Measurements from ENCODE around the gene SIK3. TPM values are rescaled to one million over a fixed set of nuclear protein-coding genes. Genes with fewer than 3 reads are reported as not detected.
"Not testable (repeated sequence)": the region's sequence is repeated elsewhere in the genome, so short reads cannot be mapped to it uniquely, and the experiment has no call there.

Gene SIK3
- total and polyA plus RNA-seq, 4 donors, result 6.4 to 64.2 (median 39.0) TPM

DNA sequence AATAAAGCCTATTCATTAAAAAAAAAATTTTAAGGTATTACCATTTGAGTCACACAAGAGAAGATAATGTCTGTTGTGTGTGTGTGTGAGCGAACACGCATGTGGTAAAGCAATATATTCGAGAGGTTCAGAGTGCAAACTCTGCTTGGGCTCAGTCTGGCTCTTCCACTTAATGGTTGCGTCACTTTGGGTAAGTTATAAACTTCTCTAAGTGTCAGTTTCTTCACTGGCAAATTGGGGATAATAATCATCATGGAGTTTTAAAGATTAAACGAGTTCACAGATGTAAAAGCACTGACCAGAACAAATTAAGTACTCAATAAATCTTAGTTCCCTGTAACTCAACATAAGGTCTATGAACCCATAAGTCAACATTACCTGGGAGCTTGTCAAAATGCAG lies 37.0 kb downstream of the SIK3 start:
- no peak overlapping the region for H3K27ac ChIP-seq (ENCODE audit: low read depth in 1 of 2, low read length in 2 of 2)
- H3K36me3 ChIP-seq (ENCODE audit: control insufficient read depth in 1 of 2, insufficient read depth in 2 of 2, low read length in 1 of 2), result no peaks in the 10 kb centered on the region
- H3K27me3 ChIP-seq (ENCODE audit: control insufficient read depth in 1 of 2, insufficient read depth in 2 of 2, low read length in 1 of 2), result no peaks in the 10 kb centered on the region
- 96% methylated on average over 5 of the region's 5 CpGs for WGBS, 2 donors
- no peak for DNase-seq
- no peaks in the 10 kb centered on the region for H3K9me3 ChIP-seq (ENCODE audit: control insufficient read depth, low read length)
- no peak for ATAC-seq (ENCODE audit: low FRiP score)
- intact Hi-C loops (cut with DNase I), result no loop called here
- peaks cover 0 to 2% of the 10 kb centered on the region in 2 donors for H3K4me1 ChIP-seq (ENCODE audit: control insufficient read depth in 1 of 2, insufficient read depth in 2 of 2, low read length in 2 of 2)
- H3K4me3 ChIP-seq (ENCODE audit: low read length in 2 of 2), result no peak overlapping the region

DNA sequence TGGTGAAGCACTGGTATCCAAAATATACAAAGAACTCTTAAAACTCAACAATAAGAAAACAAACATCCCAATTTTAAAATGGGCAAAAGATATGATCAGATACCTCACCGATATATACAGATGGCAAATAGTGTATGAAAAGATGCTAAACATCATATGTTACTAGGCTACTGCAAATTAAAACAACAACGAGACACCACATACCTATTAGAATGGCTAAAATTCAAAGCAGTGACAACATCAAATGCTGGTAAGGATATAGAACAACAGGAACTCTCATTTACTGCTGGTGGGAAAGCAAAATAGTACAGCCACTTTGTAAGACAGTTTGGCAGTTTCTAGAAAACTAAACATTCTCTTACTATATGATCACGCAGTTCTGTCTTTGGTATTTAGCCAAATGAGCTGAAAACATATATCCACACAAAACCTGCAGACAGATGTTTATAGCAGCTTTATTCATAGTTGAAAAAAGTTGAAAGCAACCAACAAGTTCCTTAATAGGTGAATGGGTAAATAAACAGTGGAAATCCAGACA lies 38.5 kb downstream of the SIK3 start:
- no peak overlapping the region for H3K27ac ChIP-seq (ENCODE audit: low read depth in 1 of 2, low read length in 2 of 2)
- intact Hi-C loops (cut with DNase I), result no loop called here
- WGBS, 2 donors, result 76 to 86% methylated on average over 3 of the region's 3 CpGs
- no peaks in the 10 kb centered on the region for H3K36me3 ChIP-seq (ENCODE audit: control insufficient read depth in 1 of 2, insufficient read depth in 2 of 2, low read length in 1 of 2)
- no peak overlapping the region for H3K4me3 ChIP-seq (ENCODE audit: low read length in 2 of 2)
- no peaks in the 10 kb centered on the region for H3K27me3 ChIP-seq (ENCODE audit: control insufficient read depth in 1 of 2, insufficient read depth in 2 of 2, low read length in 1 of 2)
- DNase-seq, result no peak
- ATAC-seq (ENCODE audit: low FRiP score), result no peak
- H3K9me3 ChIP-seq (ENCODE audit: control insufficient read depth, low read length), result no peaks in the 10 kb centered on the region
- peaks cover 0 to 2% of the 10 kb centered on the region in 2 donors for H3K4me1 ChIP-seq (ENCODE audit: control insufficient read depth in 1 of 2, insufficient read depth in 2 of 2, low read length in 2 of 2)

DNA sequence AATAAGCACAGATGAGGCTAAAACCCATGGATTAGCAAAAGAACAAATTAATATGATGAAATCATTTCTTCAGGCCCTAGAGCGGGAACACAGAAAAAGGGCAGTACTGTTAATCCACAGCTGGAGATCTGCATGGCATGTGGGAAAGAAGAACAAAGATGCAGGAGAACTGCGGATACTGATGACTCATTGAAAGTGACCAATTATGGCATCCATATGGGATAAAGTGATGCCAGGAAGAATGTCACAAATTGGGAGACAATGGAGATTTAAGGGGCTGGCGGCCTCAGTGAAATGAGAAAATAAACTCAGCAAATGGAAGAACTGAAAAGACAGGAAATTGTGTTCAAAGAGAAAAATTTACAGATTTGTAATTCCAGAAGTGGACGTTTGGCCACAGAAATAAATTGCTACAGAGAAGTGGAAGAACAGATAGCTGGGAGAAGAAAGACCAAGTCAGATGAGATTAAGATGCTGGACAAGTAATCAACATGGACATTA lies 39.4 kb downstream of the SIK3 start:
- H3K27me3 ChIP-seq (ENCODE audit: control insufficient read depth in 1 of 2, insufficient read depth in 2 of 2, low read length in 1 of 2), result no peaks in the 10 kb centered on the region
- ATAC-seq (ENCODE audit: low FRiP score) (no peak), DNase-seq (no peak)
- H3K4me3 ChIP-seq (ENCODE audit: low read length in 2 of 2), result no peak overlapping the region
- H3K36me3 ChIP-seq (ENCODE audit: control insufficient read depth in 1 of 2, insufficient read depth in 2 of 2, low read length in 1 of 2), result no peaks in the 10 kb centered on the region
- H3K9me3 ChIP-seq (ENCODE audit: control insufficient read depth, low read length), result no peaks in the 10 kb centered on the region
- H3K27ac ChIP-seq (ENCODE audit: low read depth in 1 of 2, low read length in 2 of 2), result no peak overlapping the region
- intact Hi-C loops (cut with DNase I), result no loop called here
- H3K4me1 ChIP-seq (ENCODE audit: control insufficient read depth in 1 of 2, insufficient read depth in 2 of 2, low read length in 2 of 2), result peaks cover 0 to 2% of the 10 kb centered on the region in 2 donors
- 62 to 67% methylated on average over 4 of the region's 4 CpGs for WGBS, 2 donors

DNA sequence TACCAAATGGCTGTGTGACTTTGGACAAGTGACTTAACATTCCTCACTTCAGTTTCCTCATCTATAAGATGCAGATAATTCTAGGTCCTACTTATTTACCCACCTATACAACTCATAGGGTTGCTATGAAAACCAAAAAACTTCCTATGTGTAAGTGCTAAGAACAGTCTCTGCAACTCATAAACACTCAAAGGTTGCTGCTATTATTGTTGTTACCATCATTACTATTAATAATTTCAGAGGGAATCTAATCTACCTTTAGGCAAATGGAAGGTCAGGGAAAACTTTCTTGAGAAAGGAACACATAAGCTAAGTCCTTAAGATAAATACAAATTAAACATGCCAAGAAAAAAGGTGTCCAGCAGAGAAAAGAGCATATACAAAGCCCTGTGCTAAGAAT lies 40.5 kb downstream of the SIK3 start:
- intact Hi-C loops (cut with DNase I), result no loop called here
- no peaks in the 10 kb centered on the region for H3K36me3 ChIP-seq (ENCODE audit: control insufficient read depth in 1 of 2, insufficient read depth in 2 of 2, low read length in 1 of 2)
- no peaks in the 10 kb centered on the region for H3K27me3 ChIP-seq (ENCODE audit: control insufficient read depth in 1 of 2, insufficient read depth in 2 of 2, low read length in 1 of 2)
- H3K4me1 ChIP-seq (ENCODE audit: control insufficient read depth in 1 of 2, insufficient read depth in 2 of 2, low read length in 2 of 2), result peaks cover 0 to 2% of the 10 kb centered on the region in 2 donors
- H3K9me3 ChIP-seq (ENCODE audit: control insufficient read depth, low read length), result no peaks in the 10 kb centered on the region
- DNase-seq (no peak), ATAC-seq (ENCODE audit: low FRiP score) (no peak)
- H3K27ac ChIP-seq (ENCODE audit: low read depth in 1 of 2, low read length in 2 of 2), result no peak overlapping the region
- no peak overlapping the region for H3K4me3 ChIP-seq (ENCODE audit: low read length in 2 of 2)

DNA sequence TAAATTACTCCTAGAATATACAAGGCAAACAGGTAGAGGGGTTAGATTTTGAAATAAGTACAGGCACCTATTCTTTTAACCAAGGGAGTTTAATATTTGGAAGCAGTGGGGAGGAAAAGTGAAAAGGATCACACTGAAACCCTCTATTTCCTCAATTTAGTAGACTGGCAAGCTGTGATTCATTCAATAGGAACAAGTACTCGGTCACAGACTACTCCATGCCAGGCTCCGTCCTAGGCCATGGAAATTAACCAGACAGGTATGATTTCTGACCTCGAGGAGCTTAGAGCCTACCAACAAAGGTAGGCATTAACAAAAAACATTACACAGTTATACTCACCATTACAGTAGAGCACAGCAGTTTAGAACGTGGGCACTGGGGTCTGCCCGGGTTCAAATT lies 40.9 kb downstream of the SIK3 start:
- 93% methylated on average over 5 of the region's 5 CpGs for WGBS, 2 donors
- Histone ChIP-seq H3K9me3 (ENCODE audit: control insufficient read depth, low read length) (no peaks in the 10 kb centered on the region), H3K27ac (ENCODE audit: low read depth in 1 of 2, low read length in 2 of 2) (no peak overlapping the region), H3K36me3 (ENCODE audit: control insufficient read depth in 1 of 2, insufficient read depth in 2 of 2, low read length in 1 of 2) (no peaks in the 10 kb centered on the region), H3K27me3 (ENCODE audit: control insufficient read depth in 1 of 2, insufficient read depth in 2 of 2, low read length in 1 of 2) (no peaks in the 10 kb centered on the region), H3K4me3 (ENCODE audit: low read length in 2 of 2) (no peak overlapping the region), H3K4me1 (ENCODE audit: control insufficient read depth in 1 of 2, insufficient read depth in 2 of 2, low read length in 2 of 2) (peaks cover 0 to 1% of the 10 kb centered on the region in 2 donors)
- intact Hi-C loops (cut with DNase I), result no loop called here
- DNase-seq (no peak), ATAC-seq (ENCODE audit: low FRiP score) (no peak)

DNA sequence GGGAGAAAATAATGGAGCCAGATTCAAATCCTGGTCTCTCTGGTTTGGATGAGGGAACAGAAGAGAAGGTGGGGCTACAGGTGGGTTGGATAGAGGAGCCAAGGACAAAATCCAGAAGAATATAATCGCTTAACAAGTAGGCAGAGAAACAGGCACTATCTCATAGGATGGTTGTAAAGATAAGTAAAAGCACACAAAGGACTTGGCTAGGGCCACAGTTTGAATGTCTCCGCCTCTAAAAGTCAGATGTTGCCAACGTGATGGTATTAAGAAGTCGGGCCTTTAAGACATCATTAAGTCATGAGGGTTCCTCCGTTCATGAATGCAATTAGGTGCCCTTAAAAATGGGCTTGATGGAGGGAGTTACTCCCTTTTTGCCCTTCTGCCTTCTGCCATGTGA lies 42.8 kb downstream of the SIK3 start:
- DNase-seq (no peak), ATAC-seq (ENCODE audit: low FRiP score) (no peak)
- H3K36me3 ChIP-seq (ENCODE audit: control insufficient read depth in 1 of 2, insufficient read depth in 2 of 2, low read length in 1 of 2), result no peaks in the 10 kb centered on the region
- no peaks in the 10 kb centered on the region for H3K27me3 ChIP-seq (ENCODE audit: control insufficient read depth in 1 of 2, insufficient read depth in 2 of 2, low read length in 1 of 2)
- H3K4me1 ChIP-seq (ENCODE audit: control insufficient read depth in 1 of 2, insufficient read depth in 2 of 2, low read length in 2 of 2), result no peaks in the 10 kb centered on the region
- WGBS, 2 donors, result 83% methylated on average over 5 of the region's 5 CpGs
- no peaks in the 10 kb centered on the region for H3K9me3 ChIP-seq (ENCODE audit: control insufficient read depth, low read length)
- no peak overlapping the region for H3K4me3 ChIP-seq (ENCODE audit: low read length in 2 of 2)
- intact Hi-C loops (cut with DNase I), result no loop called here
- H3K27ac ChIP-seq (ENCODE audit: low read depth in 1 of 2, low read length in 2 of 2), result no peak overlapping the region

DNA sequence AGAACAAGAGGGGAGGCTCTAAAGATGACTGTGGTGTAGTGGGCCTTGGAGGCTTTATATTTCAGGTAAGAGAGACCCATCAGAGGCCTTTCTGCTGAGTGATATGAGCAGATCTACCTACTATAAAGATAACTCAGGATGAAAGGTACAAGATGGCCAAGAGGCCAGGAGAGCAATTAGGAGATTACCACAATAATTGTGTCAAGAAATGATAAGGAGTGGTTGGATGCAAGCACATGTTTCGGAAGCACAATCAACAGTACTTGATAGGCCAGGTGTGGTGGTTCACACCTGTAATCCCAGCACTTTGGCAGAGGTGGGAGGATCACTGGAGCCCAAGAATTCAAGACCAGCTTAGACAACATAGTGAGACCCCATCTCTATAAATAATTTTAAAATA lies 43.8 kb downstream of the SIK3 start:
- no peak for ATAC-seq (ENCODE audit: low FRiP score)
- Histone ChIP-seq H3K4me1 (ENCODE audit: control insufficient read depth in 1 of 2, insufficient read depth in 2 of 2, low read length in 2 of 2) (no peaks in the 10 kb centered on the region), H3K36me3 (ENCODE audit: control insufficient read depth in 1 of 2, insufficient read depth in 2 of 2, low read length in 1 of 2) (no peaks in the 10 kb centered on the region), H3K4me3 (ENCODE audit: low read length in 2 of 2) (no peak overlapping the region), H3K9me3 (ENCODE audit: control insufficient read depth, low read length) (no peaks in the 10 kb centered on the region), H3K27ac (ENCODE audit: low read depth in 1 of 2, low read length in 2 of 2) (no peak overlapping the region), H3K27me3 (ENCODE audit: control insufficient read depth in 1 of 2, insufficient read depth in 2 of 2, low read length in 1 of 2) (no peaks in the 10 kb centered on the region)
- intact Hi-C loops (cut with DNase I), result no loop called here
- 97 to 100% methylated on average over 1 of the region's 1 CpG for WGBS, 2 donors
- DNase-seq, result no peak

DNA sequence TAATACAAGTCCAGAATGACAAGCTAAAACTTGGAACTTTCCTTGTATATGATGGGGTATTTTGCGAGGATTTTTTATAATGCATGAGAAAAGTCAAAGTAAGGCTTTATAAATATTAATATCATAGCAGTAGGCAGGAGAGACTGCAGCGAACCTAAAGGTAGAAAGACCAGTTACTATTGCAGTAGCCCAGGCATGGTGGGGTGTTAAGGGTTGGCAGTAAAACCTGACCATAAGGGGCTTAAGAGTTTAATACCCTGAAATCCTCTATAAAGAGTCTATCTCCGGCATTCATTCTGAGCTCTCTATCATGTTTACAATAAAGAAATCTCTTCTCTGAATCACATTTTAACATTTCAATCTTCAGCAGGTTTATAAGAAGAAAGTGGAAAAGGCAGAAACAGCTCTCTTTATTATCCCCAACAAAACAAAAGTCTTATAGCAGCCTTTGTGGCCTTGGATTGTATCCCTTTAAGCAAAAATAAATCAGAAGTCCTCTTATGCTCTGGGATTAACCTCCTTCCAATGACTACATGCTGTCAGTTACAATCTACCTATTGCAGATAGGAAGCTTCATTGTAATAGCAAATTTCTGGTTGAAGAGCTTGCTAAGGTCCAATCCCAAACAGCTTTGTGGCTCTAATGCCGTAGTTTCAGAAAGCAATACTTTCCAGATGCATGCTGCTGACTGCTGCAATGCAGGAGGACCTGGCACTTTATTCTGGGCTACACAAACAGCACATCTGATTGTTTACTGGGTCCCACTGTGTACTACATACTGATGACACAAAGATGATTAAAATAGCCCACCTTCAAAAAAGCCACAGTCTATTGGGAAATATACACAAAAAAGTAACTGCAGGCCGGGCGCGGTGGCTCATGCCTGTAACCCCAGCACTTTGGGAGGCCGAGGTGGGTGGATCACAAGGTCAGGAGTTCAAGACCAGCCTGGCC lies 45.8 kb downstream of the SIK3 start:
- no peaks in the 10 kb centered on the region for H3K36me3 ChIP-seq (ENCODE audit: control insufficient read depth in 1 of 2, insufficient read depth in 2 of 2, low read length in 1 of 2)
- no peaks in the 10 kb centered on the region for H3K4me1 ChIP-seq (ENCODE audit: control insufficient read depth in 1 of 2, insufficient read depth in 2 of 2, low read length in 2 of 2)
- H3K27me3 ChIP-seq (ENCODE audit: control insufficient read depth in 1 of 2, insufficient read depth in 2 of 2, low read length in 1 of 2), result no peaks in the 10 kb centered on the region
- H3K9me3 ChIP-seq (ENCODE audit: control insufficient read depth, low read length), result no peaks in the 10 kb centered on the region
- WGBS, 2 donors, result 90 to 94% methylated on average over 8 of the region's 8 CpGs
- no peak for DNase-seq
- no peak for ATAC-seq (ENCODE audit: low FRiP score)
- no peak overlapping the region for H3K27ac ChIP-seq (ENCODE audit: low read depth in 1 of 2, low read length in 2 of 2)
- intact Hi-C loops (cut with DNase I), result no loop called here
- no peak overlapping the region for H3K4me3 ChIP-seq (ENCODE audit: low read length in 2 of 2)

DNA sequence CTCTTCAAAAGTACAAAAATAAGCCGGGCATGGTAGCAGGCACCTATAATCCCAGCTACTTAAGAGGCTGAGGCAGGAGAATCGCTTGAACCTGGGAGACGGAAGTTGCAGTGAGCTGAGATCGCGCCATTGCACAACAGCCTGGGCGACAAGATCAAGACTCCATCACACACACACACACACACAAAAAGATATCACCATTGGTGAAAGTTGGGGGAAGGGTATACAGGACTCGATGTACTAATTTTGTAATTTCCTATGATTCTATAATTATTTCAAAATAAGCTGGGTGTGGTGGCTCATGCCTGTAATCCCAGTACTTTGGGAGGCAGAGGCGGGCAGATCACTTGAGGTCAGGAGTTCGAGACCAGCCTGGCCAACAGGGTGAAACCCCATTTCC lies 48.1 kb downstream of the SIK3 start:
- WGBS, 2 donors, result 93 to 95% methylated on average over 8 to 9 of the region's 9 CpGs
- H3K4me1 ChIP-seq (ENCODE audit: control insufficient read depth in 1 of 2, insufficient read depth in 2 of 2, low read length in 2 of 2); H3K27me3 ChIP-seq (ENCODE audit: control insufficient read depth in 1 of 2, insufficient read depth in 2 of 2, low read length in 1 of 2); H3K36me3 ChIP-seq (ENCODE audit: control insufficient read depth in 1 of 2, insufficient read depth in 2 of 2, low read length in 1 of 2); intact Hi-C loops (cut with DNase I); H3K9me3 ChIP-seq (ENCODE audit: control insufficient read depth, low read length); ATAC-seq (ENCODE audit: low FRiP score); H3K27ac ChIP-seq (ENCODE audit: low read depth in 1 of 2, low read length in 2 of 2); DNase-seq; H3K4me3 ChIP-seq (ENCODE audit: low read length in 2 of 2): not testable (repeated sequence)
